ENCODE measurements around the gene PHYKPL. TPM values are rescaled to one million over a fixed set of nuclear protein-coding genes. Genes with fewer than 3 reads are reported as not detected.

PHYKPL gene
- total and polyA plus RNA-seq, 2 of the 13 experiments (the other 11 are each of a cell fraction or from before 2014, with no cell fraction given) = 18.0 to 78.6 TPM

- TF ChIP-seq REL (CRISPR knock-in tag; conservative IDR thresholded peaks at IDR 0.05) (no peak), ZNF558 (CRISPR knock-in tag; IDR thresholded peaks at IDR 0.05; ENCODE audit: borderline replicate concordance) (no peak), HIVEP1 (CRISPR knock-in tag; IDR thresholded peaks at IDR 0.05) (no peak), ZNF230 (CRISPR knock-in tag; IDR thresholded peaks at IDR 0.05) (no peak), NR2F2 (IDR thresholded peaks at IDR 0.05; ENCODE audit: borderline replicate concordance, low read depth) (no peak), ZNF605 (CRISPR knock-in tag; IDR thresholded peaks at IDR 0.05) (no peak)
Measured at GRCh38 chr5:178259623-178260536, 27.3 kb upstream of the PHYKPL start (continued).

GRCh38 chr5:178257650-178258049, 25.0 kb upstream of the PHYKPL start:
- no TSS peak for BruUV-seq (replicated peaks)
- no peaks in the 10 kb centered on the region for H3K4me1 ChIP-seq (ENCODE audit: insufficient read depth, low read length)
- FAIRE-seq = no peak

More at GRCh38 chr5:178257650-178258049, 25.0 kb upstream of the PHYKPL start:
- POLR2A ChIA-PET = no interaction called here
- H3K9ac ChIP-seq (ENCODE audit: insufficient read depth, low read depth, low read length) = no peak overlapping the region
- no peak overlapping the region for H2AFZ ChIP-seq (ENCODE audit: low read length)
- CTCF ChIA-PET (ENCODE audit: low intra/inter-chr PET ratio, low total read pairs) = no interaction called here
- peaks cover 2 to 3% of the 10 kb centered on the region in 2 experiments; a peak in 2 of 5 replicates for H3K27me3 ChIP-seq (ENCODE audit: control insufficient read depth in 1 of 2, insufficient read depth in 2 of 2, low read length in 2 of 2)
- WGBS (ENCODE audit: low lambda C conversion rate) = 19% methylated on average over 4 of the region's 4 CpGs
- ATAC-seq (no peak), DNase-seq (ENCODE audit: low spot score) (no peak)
- no peaks in the 10 kb centered on the region for H3K9me3 ChIP-seq (ENCODE audit: low read length)
- no peaks in the 10 kb centered on the region for H3K79me2 ChIP-seq (ENCODE audit: insufficient read depth, low read length)
- H3K4me3 ChIP-seq (replicated peaks in 1 of 3; ENCODE audit: insufficient read depth in 1 of 3, low read depth in 2 of 3, low read length in 3 of 3) = no peak overlapping the region
- H3K27ac ChIP-seq (ENCODE audit: extremely low read length, insufficient read depth, low read length) = no peak overlapping the region
- H3K36me3 ChIP-seq (replicated peaks in 1 of 2; ENCODE audit: control insufficient read depth in 1 of 2, insufficient read depth in 2 of 2, low read length in 2 of 2) = no peaks in the 10 kb centered on the region
- no peaks in the 10 kb centered on the region for H4K20me1 ChIP-seq (ENCODE audit: insufficient read depth, low read length)
- intact Hi-C loops (cut with micrococcal nuclease; ENCODE audit: unreplicated experiment) = no loop called here
- no peak overlapping the region for H3K4me2 ChIP-seq (ENCODE audit: low read depth, low read length)
- in situ Hi-C loops (cut with HindIII; ENCODE audit: extremely low pct_ligation_motif_present, low pct_unique_long_range_greater_than_20kb) = no loop called here
- TF ChIP-seq ZBTB37 (CRISPR knock-in tag; IDR thresholded peaks at IDR 0.05) (no peak), DR1 (CRISPR knock-in tag; IDR thresholded peaks at IDR 0.05) (no peak), ZMAT3 (CRISPR knock-in tag; conservative IDR thresholded peaks at IDR 0.05) (no peak)
